Measurements from ENCODE around the gene MTRR.

MTRR gene

DNA sequence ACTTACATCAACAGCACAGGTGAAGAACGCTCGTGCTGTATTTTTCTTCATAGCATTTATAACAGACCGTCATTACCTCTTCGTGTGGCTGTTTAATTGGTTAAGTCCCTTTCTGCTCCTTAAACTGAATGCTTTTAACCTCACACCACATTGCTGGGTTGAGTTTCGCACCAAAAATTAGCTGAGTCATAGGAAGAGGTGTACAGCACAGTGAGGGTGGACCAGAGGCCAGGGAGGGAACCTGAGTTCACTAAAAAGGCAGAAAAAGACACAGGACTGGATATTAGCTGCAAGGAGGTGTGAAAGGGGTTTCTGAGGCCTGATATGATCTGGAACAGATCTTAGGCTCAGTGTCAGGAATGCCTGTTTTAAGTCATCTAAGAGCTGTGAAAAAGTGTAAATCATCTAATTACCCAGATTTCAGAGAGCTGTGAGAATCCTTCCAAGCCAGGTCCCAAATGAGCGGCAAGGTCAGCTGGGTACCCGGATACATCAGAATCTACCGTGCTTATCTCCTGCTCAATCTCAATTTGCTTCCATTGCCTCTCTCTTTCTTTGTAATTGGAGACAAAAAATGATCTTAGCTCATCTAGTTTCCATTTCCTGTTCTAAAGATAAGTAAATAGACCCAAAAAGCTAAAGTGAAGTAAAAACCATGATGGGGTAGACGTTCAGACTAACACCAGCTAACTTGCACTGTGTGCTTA lies 10.9 kb upstream of the MTRR start:
- no peak for DNase-seq

DNA sequence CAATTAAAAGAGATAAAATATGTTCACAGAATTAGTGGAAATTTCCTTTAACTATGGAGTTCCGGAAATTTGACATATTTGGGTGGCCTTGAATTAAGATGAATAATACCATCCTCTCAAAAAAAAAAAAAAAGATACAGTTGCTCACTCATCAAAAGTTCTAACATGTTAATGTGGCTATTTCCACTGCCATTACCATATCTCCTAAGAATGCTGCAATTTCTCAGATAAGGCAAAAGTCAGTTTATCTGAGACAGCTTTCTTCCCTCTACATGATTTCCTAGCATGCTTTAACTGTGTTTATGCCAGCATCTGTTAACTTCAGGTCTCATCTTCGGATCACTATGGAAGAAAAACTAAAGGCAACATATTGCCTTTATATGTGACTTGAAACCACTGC lies 2.8 kb upstream of the MTRR start:
- DNase-seq, result no peak

DNA sequence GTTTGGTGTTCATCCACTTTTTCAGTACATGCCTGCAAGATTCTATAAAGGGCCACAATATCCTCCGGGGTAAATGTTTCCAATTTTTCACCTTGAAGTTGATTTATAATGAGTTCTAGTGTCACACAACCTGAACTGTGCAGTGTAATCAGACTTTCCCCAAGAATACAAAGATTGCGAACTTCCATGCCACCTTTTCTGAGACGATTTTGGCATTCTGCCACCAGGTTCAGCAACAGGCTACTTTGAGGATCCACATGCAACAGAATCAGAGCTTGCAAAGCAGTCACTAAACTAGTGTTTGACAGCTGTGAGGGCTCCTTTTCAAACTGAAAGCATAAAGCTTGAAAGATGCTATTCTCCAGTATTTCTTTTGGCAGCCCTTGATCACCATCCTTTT lies 1.7 kb upstream of the MTRR start:
- DNase-seq, result no peak

- DNase-seq, result no peak
Observed at GRCh38 chr5:7868427-7868772, 548 bp upstream of the MTRR start.

DNA sequence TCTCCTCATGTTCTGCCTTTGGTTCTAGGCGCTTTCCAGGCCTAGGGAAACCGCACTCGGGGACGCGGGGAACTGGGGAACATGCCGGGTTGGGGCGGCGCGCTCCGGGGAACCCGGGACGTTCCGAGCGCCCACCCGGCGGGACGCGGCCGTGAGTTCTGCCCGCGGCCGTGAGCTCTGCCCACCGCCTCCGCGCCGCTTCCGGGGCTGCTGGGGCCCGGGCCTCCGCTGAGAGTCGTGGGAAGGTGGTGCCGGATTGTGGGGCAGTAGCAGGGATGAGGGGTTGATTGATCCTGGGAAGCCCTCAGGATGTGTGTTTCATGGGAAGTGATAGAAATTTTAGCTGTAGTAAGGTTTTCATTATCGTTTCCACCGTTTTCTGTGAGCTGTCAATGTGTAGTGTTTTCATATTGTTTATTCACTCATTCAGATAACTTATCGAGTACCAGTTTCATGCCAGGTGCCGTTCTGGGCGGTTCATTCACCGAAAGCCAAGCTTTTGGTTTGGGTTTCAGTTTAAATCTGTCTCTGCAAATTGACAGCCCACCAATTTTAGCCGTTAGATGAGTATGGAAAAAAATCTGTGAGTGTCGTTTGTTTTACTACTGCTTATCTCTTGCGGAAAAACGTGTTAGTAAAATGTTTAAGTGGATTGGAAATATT lies 657 bp downstream of the MTRR start:
- no peak for DNase-seq

DNA sequence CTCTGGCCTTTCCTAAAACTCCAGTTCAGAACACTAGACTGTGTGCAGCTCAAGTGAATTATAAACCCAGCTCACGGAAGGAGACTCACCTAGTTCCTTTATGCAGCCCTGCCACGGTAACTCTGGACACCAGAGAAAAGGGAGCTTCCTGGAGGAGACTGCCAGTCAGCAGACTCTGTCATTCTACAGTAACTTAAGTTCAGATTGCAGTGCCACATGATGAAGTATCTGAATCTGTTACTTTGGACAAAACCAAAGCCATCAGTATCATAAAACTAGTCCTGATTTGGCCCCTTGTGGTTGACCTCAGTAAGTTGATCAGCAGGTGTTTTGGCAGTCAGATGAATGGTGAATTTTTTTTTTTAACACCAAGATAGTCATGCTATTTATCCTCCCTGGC lies 2.7 kb downstream of the MTRR start:
- no peak for DNase-seq

DNA sequence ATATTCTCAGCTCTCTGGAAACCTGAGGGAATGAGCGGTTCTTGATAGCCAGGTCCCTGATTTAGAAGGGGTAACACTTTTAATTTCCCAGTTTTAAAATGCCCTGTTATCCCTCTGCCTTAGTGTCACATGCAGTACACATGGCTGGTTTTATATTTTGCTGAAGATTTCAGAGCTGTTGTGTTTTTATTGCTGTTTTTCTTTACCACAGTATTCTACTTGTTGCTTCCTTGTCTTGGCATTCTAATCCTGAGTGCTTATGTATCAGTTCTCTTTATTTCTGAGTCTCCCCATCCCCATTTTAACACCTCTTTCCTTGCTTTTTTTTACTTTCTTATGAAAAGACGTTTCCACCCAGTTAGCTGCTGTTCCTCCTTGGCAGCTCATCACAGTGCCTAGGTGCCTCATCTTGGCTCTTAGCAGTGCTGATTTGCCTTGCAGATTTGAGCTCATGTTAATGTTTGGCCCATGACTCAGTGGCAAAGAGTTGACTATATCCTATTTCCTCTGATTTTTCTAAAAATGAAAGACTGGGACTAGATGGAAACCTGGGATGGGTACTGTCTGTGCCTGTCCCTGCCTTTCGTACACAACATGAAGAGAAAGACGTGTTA lies 3.7 kb downstream of the MTRR start:
- no peak for DNase-seq

DNA sequence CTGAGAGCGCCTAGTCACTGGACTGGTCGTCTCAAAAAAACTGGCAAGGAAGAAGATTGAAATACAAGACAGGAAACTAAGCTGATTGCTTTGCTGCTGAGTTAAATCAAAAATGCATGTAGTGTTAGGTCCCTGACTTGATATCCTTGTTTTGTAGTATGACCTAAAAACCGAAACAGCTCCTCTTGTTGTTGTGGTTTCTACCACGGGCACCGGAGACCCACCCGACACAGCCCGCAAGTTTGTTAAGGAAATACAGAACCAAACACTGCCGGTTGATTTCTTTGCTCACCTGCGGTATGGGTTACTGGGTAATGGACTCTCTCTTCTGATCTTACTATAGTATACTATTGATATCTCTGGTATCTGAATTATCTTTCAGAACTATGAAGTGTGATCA lies 4.3 kb downstream of the MTRR start:
- no peak for DNase-seq

DNA sequence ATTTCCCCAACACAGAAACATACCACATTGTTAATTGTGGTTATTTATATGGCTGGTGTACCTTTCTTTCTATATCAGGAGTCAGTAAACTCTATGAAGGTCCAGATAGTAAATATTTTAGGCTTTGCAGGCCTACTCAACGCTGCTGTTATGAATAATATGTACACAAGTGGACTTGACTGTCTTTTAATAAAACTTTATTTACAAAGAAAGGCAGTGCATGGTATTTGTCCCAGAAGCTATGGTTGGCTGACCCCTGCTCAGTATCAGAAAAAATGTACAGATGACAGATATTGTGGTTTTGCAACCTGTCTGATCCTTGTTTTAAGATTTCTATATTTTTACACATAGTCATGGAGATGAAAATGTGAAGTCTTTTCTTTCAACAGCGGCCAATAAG lies 5.7 kb downstream of the MTRR start:
- DNase-seq, result no peak

- no peak for DNase-seq
Observed at GRCh38 chr5:7875151-7875550, 6.2 kb downstream of the MTRR start.

DNA sequence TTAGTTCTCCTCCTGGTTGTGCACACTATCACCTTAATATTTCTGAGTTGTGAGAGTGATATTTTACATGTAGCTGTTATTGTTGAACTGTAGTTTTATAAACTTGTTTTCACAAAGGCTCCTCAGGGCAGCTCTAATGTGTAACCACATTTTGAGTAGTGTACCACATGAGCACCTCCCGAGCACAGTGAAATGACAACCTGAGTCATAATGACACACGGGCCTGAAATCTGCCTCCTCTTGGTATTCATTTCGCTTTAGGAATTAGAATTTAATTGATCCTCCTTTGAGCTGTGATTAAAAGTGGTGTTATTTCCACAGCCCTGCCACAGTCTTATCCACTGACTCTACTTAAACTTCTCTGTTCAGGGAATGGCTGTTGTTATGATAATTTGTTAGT lies 7.9 kb downstream of the MTRR start:
- DNase-seq, result no peak

- no peak for DNase-seq
Observed at GRCh38 chr5:7877851-7878250, 8.9 kb downstream of the MTRR start.

GRCh38 chr5:7878381-7878873 lies 9.5 kb downstream of the MTRR start:
- DNase-seq, result no peak

GRCh38 chr5:7881091-7881490 lies 12.1 kb downstream of the MTRR start:
- DNase-seq, result no peak

DNA sequence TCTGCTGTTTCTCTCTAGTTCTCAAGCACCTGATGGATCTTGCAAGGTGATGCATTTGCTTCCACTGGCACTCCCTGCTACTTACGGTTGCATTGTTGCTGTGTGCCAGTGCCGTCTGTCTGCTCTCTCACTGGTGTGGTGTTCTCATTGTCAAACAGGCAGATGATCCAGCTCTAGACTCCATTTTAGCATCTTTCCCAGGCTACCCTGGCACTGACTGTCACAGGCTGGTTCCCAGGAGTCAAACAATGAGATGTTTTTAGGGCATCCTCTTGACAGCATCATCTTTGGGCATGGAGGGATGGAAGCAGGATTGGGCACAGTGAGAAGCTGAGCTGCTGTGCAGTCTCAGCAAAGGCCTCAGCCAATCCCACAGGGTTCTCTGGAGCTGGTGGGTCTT lies 12.9 kb downstream of the MTRR start:
- DNase-seq, result no peak

DNA sequence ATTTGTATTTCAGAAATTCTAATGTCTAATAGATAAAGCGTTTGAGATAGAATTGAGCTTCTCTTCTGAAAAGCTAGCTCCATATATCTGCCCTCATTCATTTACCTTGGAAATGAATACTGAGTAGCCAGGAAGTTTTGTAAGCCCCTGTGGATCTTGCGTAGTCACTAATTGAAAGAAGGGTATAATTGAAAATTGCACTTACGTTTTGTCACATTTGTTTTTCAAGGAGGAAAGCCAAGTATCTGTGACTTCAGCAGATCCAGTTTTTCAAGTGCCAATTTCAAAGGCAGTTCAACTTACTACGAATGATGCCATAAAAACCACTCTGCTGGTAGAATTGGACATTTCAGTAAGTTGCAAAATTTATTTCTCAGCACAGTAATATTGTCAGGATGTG lies 14.0 kb downstream of the MTRR start:
- no peak for DNase-seq

- DNase-seq, result no peak
Observed at GRCh38 chr5:7884491-7885267, 15.7 kb downstream of the MTRR start.

DNA sequence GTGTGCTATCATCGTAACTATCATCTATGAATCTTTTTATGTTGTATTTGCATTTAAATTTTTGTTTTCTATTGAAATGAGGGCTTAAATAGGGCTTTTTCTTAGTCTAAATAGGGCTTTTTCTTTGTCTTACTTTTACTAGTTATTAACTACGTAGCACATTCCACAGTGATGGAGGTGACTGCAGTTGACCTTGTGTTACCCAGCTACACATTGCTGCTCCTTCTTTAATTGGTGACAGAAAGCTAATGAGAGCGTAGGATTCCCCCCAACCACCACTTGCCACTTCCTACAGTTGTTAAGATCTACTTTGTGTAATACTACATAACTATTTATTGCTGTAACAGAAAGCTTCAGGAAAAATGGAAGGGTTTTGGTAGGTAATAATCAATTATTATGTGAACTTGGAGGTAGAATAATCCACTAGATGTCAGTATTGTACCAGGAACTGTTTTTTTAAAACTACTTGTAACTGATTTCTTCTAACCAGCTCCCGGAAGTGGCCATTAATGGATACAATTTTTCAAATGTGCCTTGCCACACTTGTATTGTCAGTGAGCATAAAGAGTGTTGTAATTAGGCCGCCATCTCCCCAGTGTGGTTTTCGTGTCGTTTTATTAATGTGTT lies 18.0 kb downstream of the MTRR start:
- no peak for DNase-seq

DNA sequence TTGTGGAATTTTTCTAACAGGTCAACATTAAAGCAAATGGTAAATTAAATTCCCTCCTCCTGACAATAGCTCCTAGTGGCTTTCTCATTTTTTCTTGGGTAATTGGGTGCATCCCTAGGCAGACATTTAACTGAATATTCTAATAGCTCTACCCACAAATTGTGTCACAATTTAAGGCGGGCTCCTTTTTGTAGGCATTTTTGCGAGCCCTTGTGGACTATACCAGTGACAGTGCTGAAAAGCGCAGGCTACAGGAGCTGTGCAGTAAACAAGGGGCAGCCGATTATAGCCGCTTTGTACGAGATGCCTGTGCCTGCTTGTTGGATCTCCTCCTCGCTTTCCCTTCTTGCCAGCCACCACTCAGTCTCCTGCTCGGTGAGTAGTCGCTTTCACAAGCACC lies 20.0 kb downstream of the MTRR start:
- DNase-seq, result no peak

DNA sequence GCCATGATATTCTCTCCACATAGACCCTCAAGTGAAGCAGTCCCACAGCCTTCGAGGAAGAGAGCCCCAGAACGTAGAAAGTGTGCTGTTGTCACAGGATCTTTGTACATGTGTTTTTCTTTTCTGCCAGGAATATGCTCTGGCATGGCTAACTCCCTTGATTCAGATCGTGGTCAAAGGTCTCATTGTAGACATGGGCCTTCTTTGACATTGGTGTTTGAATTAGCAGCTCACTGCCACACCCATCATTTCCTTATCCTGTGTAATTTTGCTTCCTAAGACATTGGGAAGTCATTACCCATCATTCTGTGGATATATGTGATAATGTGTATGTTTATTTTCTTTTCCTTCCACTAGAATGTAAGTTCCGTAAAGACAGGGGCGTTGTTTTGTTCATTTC lies 25.5 kb downstream of the MTRR start:
- DNase-seq, result no peak

- DNase-seq, result no peak
Observed at GRCh38 chr5:7894860-7895259, 25.9 kb downstream of the MTRR start.

GRCh38 chr5:7897014-7897600 lies 28.2 kb downstream of the MTRR start:
- no peak for DNase-seq

DNA sequence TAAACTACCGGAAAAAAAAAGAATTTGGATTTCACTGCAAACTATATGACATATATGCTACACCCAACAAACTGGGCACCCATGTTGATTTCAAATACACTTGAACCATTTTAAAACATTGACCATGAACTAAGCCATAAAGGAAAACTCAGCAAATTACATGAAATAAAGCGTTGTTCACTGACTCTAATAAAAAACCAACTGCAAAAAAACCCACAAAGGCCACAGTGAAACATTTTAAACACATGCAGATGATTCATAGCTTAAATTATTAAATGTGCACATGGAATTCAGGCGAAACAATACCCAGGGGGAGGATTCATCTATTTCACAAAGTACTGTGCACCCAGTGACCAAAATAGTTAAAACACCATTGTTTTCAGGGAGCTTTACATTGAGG lies 33.3 kb downstream of the MTRR start:
- DNase-seq, result no peak
